OCI-LY7 (cell line): ENCODE data around the gene ACSL6.

Experiments used
- CTCF ChIP-seq: fragments of 200-600 bp; sonication (generic); conservative IDR thresholded peaks from 2 replicates; pipeline ENCODE4 v1.5.1; 2014; ENCODE audit warnings: mild to moderate bottlenecking, antibody characterized with exemption, low read length, moderate library complexity, mixed read lengths
- EZH2phosphoT487 ChIP-seq: fragments of 200-600 bp; sonication (generic); IDR thresholded peaks from 2 replicates; pipeline ENCODE4 v1.6.1; 2018; ENCODE audit warnings: low read depth, borderline replicate concordance, mild to moderate bottlenecking, mixed run types, antibody characterized with exemption, low read length, moderate library complexity, mixed read lengths

GRCh38 chr5:132059043-132059695 is 47.7 kb upstream of the ACSL6 start:
- TF ChIP-seq CTCF, result no peak
- TF ChIP-seq EZH2phosphoT487, result no peak
